ENCODE data around the gene LRP8. TPM values are rescaled to one million over a fixed set of nuclear protein-coding genes. Genes with fewer than 3 reads are reported as not detected.

LRP8 gene
- total and polyA plus RNA-seq, 2 donors = 1.7 to 4.5 TPM

- Histone ChIP-seq H3K4me1 (ENCODE audit: control insufficient read depth in 2 of 2, insufficient read depth in 2 of 2, low read length in 2 of 2) (no peaks in the 10 kb centered on the region), H3K4me3 (ENCODE audit: low read length in 2 of 2) (no peak overlapping the region), H3K36me3 (ENCODE audit: control insufficient read depth in 2 of 2, insufficient read depth in 2 of 2, low read length in 1 of 2) (peaks cover 0 to 25% of the 10 kb centered on the region in 2 donors), H3K27me3 (ENCODE audit: control insufficient read depth in 2 of 2, insufficient read depth in 1 of 2, low read length in 1 of 2) (no peaks in the 10 kb centered on the region), H3K9me3 (ENCODE audit: control insufficient read depth in 2 of 2, insufficient read depth in 1 of 2, low read length in 1 of 2) (no peaks in the 10 kb centered on the region), H3K27ac (ENCODE audit: low read depth in 1 of 2, low read length in 1 of 2) (no peak overlapping the region)
- WGBS = 97% methylated on average over 8 of the region's 8 CpGs
- DNase-seq (ENCODE audit: low read depth in 6 of 9, low spot score in 9 of 9) = no peak
Observed at GRCh38 chr1:53270873-53271272, 57.0 kb downstream of the LRP8 start.

- Histone ChIP-seq H3K36me3 (ENCODE audit: control insufficient read depth in 2 of 2, insufficient read depth in 2 of 2, low read length in 1 of 2) (peaks cover 0 to 28% of the 10 kb centered on the region in 2 donors), H3K9me3 (ENCODE audit: control insufficient read depth in 2 of 2, insufficient read depth in 1 of 2, low read length in 1 of 2) (no peaks in the 10 kb centered on the region), H3K4me3 (ENCODE audit: low read length in 2 of 2) (no peak overlapping the region), H3K27ac (ENCODE audit: low read depth in 1 of 2, low read length in 1 of 2) (no peak overlapping the region), H3K4me1 (ENCODE audit: control insufficient read depth in 2 of 2, insufficient read depth in 2 of 2, low read length in 2 of 2) (no peaks in the 10 kb centered on the region), H3K27me3 (ENCODE audit: control insufficient read depth in 2 of 2, insufficient read depth in 1 of 2, low read length in 1 of 2) (no peaks in the 10 kb centered on the region)
- no peak for DNase-seq (ENCODE audit: low read depth in 6 of 9, low spot score in 9 of 9)
- 88% methylated on average over 1 of the region's 1 CpG for WGBS
Observed at GRCh38 chr1:53270107-53270506, 57.8 kb downstream of the LRP8 start.

- H3K36me3 ChIP-seq (ENCODE audit: control insufficient read depth in 2 of 2, insufficient read depth in 2 of 2, low read length in 1 of 2) = peaks cover 16 to 46% of the 10 kb centered on the region in 2 donors
- H3K27ac ChIP-seq (ENCODE audit: low read depth in 1 of 2, low read length in 1 of 2) = no peak overlapping the region
- H3K27me3 ChIP-seq (ENCODE audit: control insufficient read depth in 2 of 2, insufficient read depth in 1 of 2, low read length in 1 of 2) = no peaks in the 10 kb centered on the region
- H3K9me3 ChIP-seq (ENCODE audit: control insufficient read depth in 2 of 2, insufficient read depth in 1 of 2, low read length in 1 of 2) = no peaks in the 10 kb centered on the region
- H3K4me1 ChIP-seq (ENCODE audit: control insufficient read depth in 2 of 2, insufficient read depth in 2 of 2, low read length in 2 of 2) = no peaks in the 10 kb centered on the region
- no peak for DNase-seq (ENCODE audit: low read depth in 6 of 9, low spot score in 9 of 9)
- no peak overlapping the region for H3K4me3 ChIP-seq (ENCODE audit: low read length in 2 of 2)
Observed at GRCh38 chr1:53267761-53268160, 60.1 kb downstream of the LRP8 start.

- DNase-seq (ENCODE audit: low read depth in 6 of 9, low spot score in 9 of 9) = no peak
- Histone ChIP-seq H3K27ac (ENCODE audit: low read depth in 1 of 2, low read length in 1 of 2) (no peak overlapping the region), H3K4me3 (ENCODE audit: low read length in 2 of 2) (no peak overlapping the region), H3K9me3 (ENCODE audit: control insufficient read depth in 2 of 2, insufficient read depth in 1 of 2, low read length in 1 of 2) (no peaks in the 10 kb centered on the region), H3K27me3 (ENCODE audit: control insufficient read depth in 2 of 2, insufficient read depth in 1 of 2, low read length in 1 of 2) (no peaks in the 10 kb centered on the region), H3K4me1 (ENCODE audit: control insufficient read depth in 2 of 2, insufficient read depth in 2 of 2, low read length in 2 of 2) (no peaks in the 10 kb centered on the region), H3K36me3 (ENCODE audit: control insufficient read depth in 2 of 2, insufficient read depth in 2 of 2, low read length in 1 of 2) (peaks cover 31 to 59% of the 10 kb centered on the region in 2 donors)
Observed at GRCh38 chr1:53266038-53266437, 61.8 kb downstream of the LRP8 start.

GRCh38 chr1:53265581-53265980, 62.3 kb downstream of the LRP8 start:
- H3K4me3 ChIP-seq (ENCODE audit: low read length in 2 of 2) = no peak overlapping the region
- WGBS = 99% methylated on average over 4 of the region's 4 CpGs
- peaks cover 31 to 58% of the 10 kb centered on the region in 2 donors for H3K36me3 ChIP-seq (ENCODE audit: control insufficient read depth in 2 of 2, insufficient read depth in 2 of 2, low read length in 1 of 2)
- DNase-seq (ENCODE audit: low read depth in 6 of 9, low spot score in 9 of 9) = no peak
- H3K4me1 ChIP-seq (ENCODE audit: control insufficient read depth in 2 of 2, insufficient read depth in 2 of 2, low read length in 2 of 2) = no peaks in the 10 kb centered on the region
- no peaks in the 10 kb centered on the region for H3K27me3 ChIP-seq (ENCODE audit: control insufficient read depth in 2 of 2, insufficient read depth in 1 of 2, low read length in 1 of 2)
- H3K27ac ChIP-seq (ENCODE audit: low read depth in 1 of 2, low read length in 1 of 2) = no peak overlapping the region
- H3K9me3 ChIP-seq (ENCODE audit: control insufficient read depth in 2 of 2, insufficient read depth in 1 of 2, low read length in 1 of 2) = no peaks in the 10 kb centered on the region

- 98% methylated on average over 11 of the region's 11 CpGs for WGBS
- Histone ChIP-seq H3K27ac (ENCODE audit: low read depth in 1 of 2, low read length in 1 of 2) (no peak overlapping the region), H3K36me3 (ENCODE audit: control insufficient read depth in 2 of 2, insufficient read depth in 2 of 2, low read length in 1 of 2) (peaks cover 31 to 61% of the 10 kb centered on the region in 2 donors), H3K4me3 (ENCODE audit: low read length in 2 of 2) (no peak overlapping the region), H3K27me3 (ENCODE audit: control insufficient read depth in 2 of 2, insufficient read depth in 1 of 2, low read length in 1 of 2) (no peaks in the 10 kb centered on the region), H3K9me3 (ENCODE audit: control insufficient read depth in 2 of 2, insufficient read depth in 1 of 2, low read length in 1 of 2) (no peaks in the 10 kb centered on the region), H3K4me1 (ENCODE audit: control insufficient read depth in 2 of 2, insufficient read depth in 2 of 2, low read length in 2 of 2) (no peaks in the 10 kb centered on the region)
- DNase-seq (ENCODE audit: low read depth in 6 of 9, low spot score in 9 of 9) = no peak
Observed at GRCh38 chr1:53264048-53264447, 63.8 kb downstream of the LRP8 start.

- Histone ChIP-seq H3K27me3 (ENCODE audit: control insufficient read depth in 2 of 2, insufficient read depth in 1 of 2, low read length in 1 of 2) (no peaks in the 10 kb centered on the region), H3K36me3 (ENCODE audit: control insufficient read depth in 2 of 2, insufficient read depth in 2 of 2, low read length in 1 of 2) (peaks cover 31 to 65% of the 10 kb centered on the region in 2 donors), H3K4me1 (ENCODE audit: control insufficient read depth in 2 of 2, insufficient read depth in 2 of 2, low read length in 2 of 2) (no peaks in the 10 kb centered on the region), H3K4me3 (ENCODE audit: low read length in 2 of 2) (no peak overlapping the region), H3K27ac (ENCODE audit: low read depth in 1 of 2, low read length in 1 of 2) (no peak overlapping the region), H3K9me3 (ENCODE audit: control insufficient read depth in 2 of 2, insufficient read depth in 1 of 2, low read length in 1 of 2) (no peaks in the 10 kb centered on the region)
- no peak for DNase-seq (ENCODE audit: low read depth in 6 of 9, low spot score in 9 of 9)
- 99% methylated on average over 3 of the region's 3 CpGs for WGBS
Observed at GRCh38 chr1:53262000-53262399, 65.9 kb downstream of the LRP8 start.

GRCh38 chr1:53260631-53261247, 67.1 kb downstream of the LRP8 start:
- Histone ChIP-seq H3K4me1 (ENCODE audit: control insufficient read depth in 2 of 2, insufficient read depth in 2 of 2, low read length in 2 of 2) (no peaks in the 10 kb centered on the region), H3K36me3 (ENCODE audit: control insufficient read depth in 2 of 2, insufficient read depth in 2 of 2, low read length in 1 of 2) (peaks cover 34 to 60% of the 10 kb centered on the region in 2 donors), H3K27me3 (ENCODE audit: control insufficient read depth in 2 of 2, insufficient read depth in 1 of 2, low read length in 1 of 2) (no peaks in the 10 kb centered on the region), H3K9me3 (ENCODE audit: control insufficient read depth in 2 of 2, insufficient read depth in 1 of 2, low read length in 1 of 2) (no peaks in the 10 kb centered on the region), H3K27ac (ENCODE audit: low read depth in 1 of 2, low read length in 1 of 2) (no peak overlapping the region), H3K4me3 (ENCODE audit: low read length in 2 of 2) (no peak overlapping the region)
- WGBS = 96% methylated on average over 4 of the region's 4 CpGs
- DNase-seq (ENCODE audit: low read depth in 6 of 9, low spot score in 9 of 9) = no peak

GRCh38 chr1:53259932-53260331, 67.9 kb downstream of the LRP8 start:
- H3K4me3 ChIP-seq (ENCODE audit: low read length in 2 of 2) = no peak overlapping the region
- H3K27ac ChIP-seq (ENCODE audit: low read depth in 1 of 2, low read length in 1 of 2) = no peak overlapping the region
- H3K36me3 ChIP-seq (ENCODE audit: control insufficient read depth in 2 of 2, insufficient read depth in 2 of 2, low read length in 1 of 2) = peaks cover 33 to 55% of the 10 kb centered on the region in 2 donors
- 95% methylated on average over 2 of the region's 2 CpGs for WGBS
- no peaks in the 10 kb centered on the region for H3K4me1 ChIP-seq (ENCODE audit: control insufficient read depth in 2 of 2, insufficient read depth in 2 of 2, low read length in 2 of 2)
- no peak for DNase-seq (ENCODE audit: low read depth in 6 of 9, low spot score in 9 of 9)
- H3K9me3 ChIP-seq (ENCODE audit: control insufficient read depth in 2 of 2, insufficient read depth in 1 of 2, low read length in 1 of 2) = no peaks in the 10 kb centered on the region
- H3K27me3 ChIP-seq (ENCODE audit: control insufficient read depth in 2 of 2, insufficient read depth in 1 of 2, low read length in 1 of 2) = no peaks in the 10 kb centered on the region
